Keratinocyte (primary cell): ENCODE measurements around the gene DAPK1. TPM values are rescaled to one million over a fixed set of nuclear protein-coding genes. Genes with fewer than 3 reads are reported as not detected.

Experiments
- DNase-seq: peaks from one replicate; pipeline ENCODE4 v3.0.0-alpha.2; 2011; ENCODE audit warnings: low read depth, missing footprints, low spot score
- FAIRE-seq: peaks from 2 replicates; lab custom pipeline; 2011; peaks lifted over from hg19 to GRCh38; lab: Jason Lieb, UNC
- H2AFZ ChIP-seq: 2 replicates; pipeline ENCODE4 v1.6.0; 2012; ENCODE audit warnings: low read length, control low read depth, inconsistent platforms; ENCODE audit not compliant: control insufficient read depth
- H3K27ac ChIP-seq: 2 replicates; pipeline ENCODE4 v1.5.1; 2011; ENCODE audit warnings: low read length; ENCODE audit not compliant: control insufficient read depth, insufficient read depth
- H3K27me3 ChIP-seq: 3 replicates; pipeline ENCODE4 v1.6.0; 2011; ENCODE audit warnings: low read length; ENCODE audit not compliant: control insufficient read depth, insufficient read depth; ENCODE audit errors: extremely low read depth
- H3K36me3 ChIP-seq, 2 experiments: 2 replicates in 1 of 2; 3 replicates in 1 of 2; pipeline ENCODE4 v1.5.1; 2011; ENCODE audit warnings: low read length in 2 of 2, mild to moderate bottlenecking in 1 of 2; ENCODE audit not compliant: control insufficient read depth in 2 of 2, insufficient read depth in 2 of 2; ENCODE audit errors: extremely low read depth in 1 of 2
- H3K4me1 ChIP-seq: 3 replicates; pipeline ENCODE4 v1.5.1; 2011; ENCODE audit warnings: low read length; ENCODE audit not compliant: control insufficient read depth, insufficient read depth; ENCODE audit errors: extremely low read depth
- H3K4me2 ChIP-seq: 3 replicates; pipeline ENCODE4 v1.6.0; 2011; ENCODE audit warnings: low read depth, low read length; ENCODE audit not compliant: control insufficient read depth, insufficient read depth; ENCODE audit errors: extremely low read depth
- H3K4me3 ChIP-seq, 3 experiments: fragments of 200-600 bp in 1 of 3; sonication (generic) in 1 of 3; 2 replicates in 2 of 3; 3 replicates in 1 of 3; pipeline ENCODE4 v1.5.1; 2011 to 2016; ENCODE audit warnings: low read length in 3 of 3, mild to moderate bottlenecking in 3 of 3, control low read depth in 2 of 3, inconsistent platforms in 1 of 3, low read depth in 1 of 3, mixed read lengths in 1 of 3, mixed run types in 1 of 3, moderate library complexity in 1 of 3; ENCODE audit not compliant: control insufficient read depth in 2 of 3, insufficient read depth in 2 of 3; ENCODE audit errors: extremely low read depth in 1 of 3
- H3K79me2 ChIP-seq: 2 replicates; pipeline ENCODE4 v1.6.0; 2012; ENCODE audit warnings: low read length; ENCODE audit not compliant: control insufficient read depth, insufficient read depth
- H3K9ac ChIP-seq: 3 replicates; pipeline ENCODE4 v1.6.0; 2011; ENCODE audit warnings: low read length; ENCODE audit not compliant: control insufficient read depth, insufficient read depth; ENCODE audit errors: extremely low read depth
- H3K9me1 ChIP-seq: 3 replicates; pipeline ENCODE4 v1.6.0; 2011; ENCODE audit warnings: low read length; ENCODE audit not compliant: control insufficient read depth, insufficient read depth; ENCODE audit errors: extremely low read depth
- H3K9me3 ChIP-seq: 2 replicates; pipeline ENCODE4 v1.5.1; 2012; ENCODE audit warnings: low read depth, low read length; ENCODE audit not compliant: control insufficient read depth
- H4K20me1 ChIP-seq: 3 replicates; pipeline ENCODE4 v1.6.0; 2011; ENCODE audit warnings: low read length; ENCODE audit not compliant: control insufficient read depth, insufficient read depth; ENCODE audit errors: extremely low read depth
- CTCF ChIP-seq, 3 experiments: IDR thresholded peaks in 1 of 3; conservative IDR thresholded peaks in 1 of 3; optimal IDR thresholded peaks in 1 of 3; 2 replicates in 2 of 3; 3 replicates in 1 of 3; pipeline versions ENCODE3 to v1.5.1; 2011; ENCODE audit warnings: low read length in 3 of 3, mild to moderate bottlenecking in 3 of 3, moderate library complexity in 2 of 3, control low read depth in 1 of 3, inconsistent platforms in 1 of 3; ENCODE audit not compliant: insufficient read depth in 2 of 3; ENCODE audit errors: extremely low read depth in 1 of 3
- EZH2 ChIP-seq: IDR thresholded peaks from one replicate; pipeline ENCODE4 v1.6.1; 2012; ENCODE audit warnings: inconsistent platforms, mild to moderate bottlenecking, low read length, moderate library complexity
- dilution Hi-C: fragments of 300-500 bp; cut with MboI; formaldehyde crosslinking; loops from one replicate; pipeline ENCODE4 v1.7.0; 2020; ENCODE audit warnings: low sequenced_read_pairs; ENCODE audit not compliant: extremely low pct_ligation_motif_present
- polyA plus RNA-seq, 5 experiments: library from polyadenylated mRNA; depleted of rRNA in 3 of 5; stranded (reverse) in 3 of 5; stranded (forward) in 1 of 5; unstranded in 1 of 5; fragments of >200 nt; gene quantifications; 1 replicate in 1 of 5; 2 replicates in 3 of 5; 3 replicates in 1 of 5; pipeline versions ENCODE4 v1.2.1 to v1.2.3, GENCODE V29; 2011 to 2012; ENCODE audit warnings: missing spikeins in 2 of 5, low read depth in 1 of 5, low replicate concordance in 1 of 5

Gene DAPK1
- polyA plus RNA-seq, 1 donor (not counting 4 experiments of a cell fraction or from before 2014, with no cell fraction given) = 2.8 TPM

- H3K4me1 ChIP-seq = no peaks in the 10 kb centered on the region
- peaks cover 4% of the 10 kb centered on the region for H3K27me3 ChIP-seq
- no peaks in the 10 kb centered on the region for H3K9me1 ChIP-seq
- H3K27ac ChIP-seq = no peak overlapping the region
- H3K4me3 ChIP-seq = no peak overlapping the region
- TF ChIP-seq CTCF (optimal IDR thresholded peaks at IDR 0.05 in 1 of 3, IDR thresholded peaks at IDR 0.05 in 1 of 3, conservative IDR thresholded peaks at IDR 0.05 in 1 of 3; ENCODE audit: extremely low read depth in 1 of 3, insufficient read depth in 2 of 3, low read length in 3 of 3) = no peak
- no peak for TF ChIP-seq EZH2
- no peak for DNase-seq
- H3K9ac ChIP-seq = no peak overlapping the region
- no peak overlapping the region for H2AFZ ChIP-seq
- no peak for FAIRE-seq
- no peaks in the 10 kb centered on the region for H3K36me3 ChIP-seq
- no peaks in the 10 kb centered on the region for H4K20me1 ChIP-seq
- no peak overlapping the region for H3K4me2 ChIP-seq
- H3K9me3 ChIP-seq = no peaks in the 10 kb centered on the region
- dilution Hi-C loops = no loop called here
- no peaks in the 10 kb centered on the region for H3K79me2 ChIP-seq
Observed at GRCh38 chr9:87521834-87522233, 24.2 kb downstream of the DAPK1 start.

GRCh38 chr9:87524061-87524460 is 26.4 kb downstream of the DAPK1 start:
- FAIRE-seq = no peak
- no peak for DNase-seq
- Histone ChIP-seq H3K27me3 (peaks cover 1% of the 10 kb centered on the region), H3K36me3 (no peaks in the 10 kb centered on the region), H3K27ac (no peak overlapping the region), H3K79me2 (no peaks in the 10 kb centered on the region), H3K4me2 (no peak overlapping the region), H4K20me1 (no peaks in the 10 kb centered on the region), H3K9ac (no peak overlapping the region), H3K4me3 (no peak overlapping the region), H3K9me3 (no peaks in the 10 kb centered on the region), H3K9me1 (no peaks in the 10 kb centered on the region), H3K4me1 (no peaks in the 10 kb centered on the region), H2AFZ (no peak overlapping the region)
- no peak for TF ChIP-seq CTCF (optimal IDR thresholded peaks at IDR 0.05 in 1 of 3, IDR thresholded peaks at IDR 0.05 in 1 of 3, conservative IDR thresholded peaks at IDR 0.05 in 1 of 3; ENCODE audit: extremely low read depth in 1 of 3, insufficient read depth in 2 of 3, low read length in 3 of 3)
- TF ChIP-seq EZH2 = no peak
- dilution Hi-C loops = no loop called here
